NT2/D1 (cell line): ENCODE measurements around the gene HS6ST3.
"Not testable (repeated sequence)": the region's sequence is repeated elsewhere in the genome, so short reads cannot be mapped to it uniquely, and the experiment has no call there.

ENCODE experiments used
- SUZ12 ChIP-seq: IDR thresholded peaks from 2 replicates; pipeline ENCODE4 v1.6.1; 2011; ENCODE audit not compliant: insufficient read length, insufficient read depth; ENCODE audit errors: extremely low read depth
- YY1 ChIP-seq: IDR thresholded peaks from 2 replicates; pipeline ENCODE4 v1.6.1; 2011; ENCODE audit not compliant: insufficient read length, insufficient read depth
- ZNF274 ChIP-seq: IDR thresholded peaks from 2 replicates; pipeline ENCODE4 v1.6.1; 2011; ENCODE audit warnings: mild to moderate bottlenecking, low read depth, low read length

DNA sequence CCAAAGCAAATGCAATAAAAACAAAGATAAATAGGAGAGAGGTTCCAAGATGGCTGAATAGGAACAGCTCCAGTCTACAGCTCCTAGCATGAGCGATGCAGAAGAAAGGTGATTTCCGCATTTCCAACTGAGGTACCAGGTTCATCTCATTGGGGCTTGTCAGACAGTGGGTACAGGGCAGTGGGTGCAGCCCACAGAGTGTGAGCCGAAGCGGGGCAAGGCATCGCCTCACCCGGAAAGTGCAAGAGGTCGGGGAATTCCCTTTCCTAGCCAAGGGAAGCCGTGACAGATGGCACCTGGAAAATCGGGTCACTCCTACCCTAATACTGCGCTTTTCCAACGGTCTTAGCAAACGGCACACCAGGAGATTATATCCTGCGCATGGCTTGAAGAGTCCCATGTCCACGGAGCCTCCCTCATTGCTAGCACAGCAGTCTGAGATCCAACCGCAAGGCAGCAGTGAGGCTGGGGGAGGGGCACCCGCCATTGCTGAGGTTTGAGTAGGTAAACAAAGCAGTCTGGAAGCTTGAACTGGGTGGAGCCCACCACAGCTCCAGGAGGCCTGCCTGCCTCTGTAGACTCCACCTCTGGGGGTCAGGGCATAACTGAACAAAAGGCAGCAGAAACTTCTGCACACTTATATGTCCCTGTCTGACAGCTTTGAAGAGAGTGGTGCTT is 43.3 kb upstream of the HS6ST3 start:
- TF ChIP-seq YY1, ZNF274, SUZ12: not testable (repeated sequence)
